Thymus (tissue), 11 donors: ENCODE results near the gene PRICKLE1. TPM values are rescaled to one million over a fixed set of nuclear protein-coding genes. Genes with fewer than 3 reads are reported as not detected.

ENCODE experiments used
- DNase-seq, 9 donors: peaks; one replicate each; pipeline ENCODE4 v3.0.0-alpha.2; 2013; ENCODE audit warnings: low spot score in 9 of 9, low read depth in 6 of 9, missing footprints in 1 of 9
- H3K27ac ChIP-seq, 2 donors: one replicate each; pipeline ENCODE4 v1.5.1; 2013; ENCODE audit warnings: control low read depth in 1 of 2, low read depth in 1 of 2, low read length in 1 of 2, mild to moderate bottlenecking in 1 of 2, moderate library complexity in 1 of 2
- H3K27me3 ChIP-seq, 2 donors: one replicate each; pipeline ENCODE4 v1.5.1; 2013; ENCODE audit warnings: low read length in 1 of 2; ENCODE audit not compliant: control insufficient read depth in 2 of 2, insufficient read depth in 1 of 2
- H3K36me3 ChIP-seq, 2 donors: one replicate each; pipeline ENCODE4 v1.5.1; 2013; ENCODE audit warnings: low read length in 1 of 2, mild to moderate bottlenecking in 1 of 2, moderate library complexity in 1 of 2; ENCODE audit not compliant: control insufficient read depth in 2 of 2, insufficient read depth in 2 of 2
- H3K4me1 ChIP-seq, 2 donors: one replicate each; pipeline ENCODE4 v1.5.1; 2013; ENCODE audit warnings: low read length in 2 of 2; ENCODE audit not compliant: control insufficient read depth in 2 of 2, insufficient read depth in 2 of 2
- H3K4me3 ChIP-seq, 2 donors: one replicate each; pipeline ENCODE4 v1.5.1; 2013; ENCODE audit warnings: low read length in 2 of 2, control low read depth in 1 of 2, mild to moderate bottlenecking in 1 of 2
- H3K9me3 ChIP-seq, 2 donors: one replicate each; pipeline ENCODE4 v1.5.1; 2013; ENCODE audit warnings: low read length in 1 of 2, mild to moderate bottlenecking in 1 of 2; ENCODE audit not compliant: control insufficient read depth in 2 of 2, insufficient read depth in 1 of 2
- WGBS: extraction: QIAGEN DNeasy Blood & Tissue Kit; methylation state at CpG from one replicate; pipeline ENCODE4 v1.1.7; 2013; 5-methylcytosine and 5-hydroxymethylcytosine counted together
- polyA plus RNA-seq: library from polyadenylated mRNA; stranded (reverse); fragments of 200-250 nt; gene quantifications from one replicate; pipeline ENCODE4 v1.2.3, GENCODE V29; 2013
- total RNA-seq: library from RNA; stranded (reverse); fragments of 120-200 nt; gene quantifications from one replicate; pipeline ENCODE4 v1.2.4, GENCODE V29; 2013
- donor health status: healthy.

PRICKLE1 gene
- total and polyA plus RNA-seq, 2 donors = 1.3 to 1.4 TPM

DNA sequence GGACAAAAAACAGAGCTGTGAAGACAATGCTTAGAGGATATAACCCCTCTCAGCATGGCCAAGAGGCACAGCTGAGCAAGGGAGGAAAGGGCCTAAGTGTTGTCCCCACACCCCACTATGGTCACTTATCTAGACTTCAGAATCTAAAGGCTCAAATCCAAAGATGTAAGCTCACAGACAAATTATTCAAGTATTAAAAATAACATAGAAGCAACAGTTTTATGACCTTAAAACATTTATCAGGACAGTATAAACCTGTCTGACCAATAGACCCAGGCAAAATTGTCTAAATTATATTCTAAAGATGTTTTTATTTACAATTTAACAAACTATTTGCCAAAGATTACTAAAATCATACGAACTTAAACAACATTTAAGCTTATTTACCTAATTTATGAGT, 28.1 kb upstream of the PRICKLE1 start:
- Histone ChIP-seq H3K4me1 (no peaks in the 10 kb centered on the region), H3K4me3 (no peak overlapping the region), H3K9me3 (no peaks in the 10 kb centered on the region), H3K27ac (no peak overlapping the region), H3K27me3 (no peaks in the 10 kb centered on the region), H3K36me3 (no peaks in the 10 kb centered on the region)
- WGBS = 33% methylated on average over 1 of the region's 1 CpG
- DNase-seq = no peak

DNA sequence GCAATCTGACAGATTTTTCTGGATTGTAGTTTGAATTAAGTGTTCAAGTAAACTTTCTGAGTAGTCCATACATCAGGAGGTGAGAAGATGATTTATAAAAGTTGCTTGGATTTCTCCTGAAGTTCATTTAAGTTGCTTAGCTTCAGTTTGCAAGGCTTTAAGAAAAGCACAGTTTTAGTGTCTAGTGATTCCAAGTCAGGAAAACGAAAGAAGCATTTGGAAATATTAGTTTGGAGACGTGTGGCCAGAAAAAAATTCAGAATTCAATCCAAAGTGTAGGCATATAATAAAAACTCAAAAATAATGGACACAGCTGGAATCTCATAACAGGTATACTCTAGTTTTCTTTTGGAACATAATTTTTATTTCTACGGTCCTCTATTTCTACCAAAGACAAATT, 25.5 kb upstream of the PRICKLE1 start:
- WGBS = 92% methylated on average over 3 of the region's 3 CpGs
- H3K4me1 ChIP-seq = no peaks in the 10 kb centered on the region
- no peaks in the 10 kb centered on the region for H3K27me3 ChIP-seq
- no peaks in the 10 kb centered on the region for H3K9me3 ChIP-seq
- no peak overlapping the region for H3K27ac ChIP-seq
- no peak overlapping the region for H3K4me3 ChIP-seq
- no peaks in the 10 kb centered on the region for H3K36me3 ChIP-seq
- DNase-seq = no peak

DNA sequence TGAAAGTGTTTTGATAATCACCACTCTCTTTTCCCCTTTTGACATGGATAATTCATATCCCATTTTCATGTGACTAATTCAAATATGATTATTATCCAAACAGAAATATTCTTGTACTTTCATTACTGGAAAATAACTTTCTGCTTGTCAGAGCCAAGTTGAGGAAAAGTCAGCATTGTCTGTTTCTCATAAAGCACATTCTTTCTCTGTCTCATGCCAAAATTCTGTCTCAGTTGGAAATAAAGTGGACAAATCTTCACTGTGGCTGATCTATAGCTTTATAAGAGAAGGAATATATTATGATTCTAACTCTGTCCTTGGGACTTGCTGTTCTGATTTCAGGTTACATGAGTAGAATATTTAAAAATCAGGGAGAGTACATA, 22.7 kb upstream of the PRICKLE1 start:
- no peak for DNase-seq
- no peak overlapping the region for H3K4me3 ChIP-seq
- no peaks in the 10 kb centered on the region for H3K36me3 ChIP-seq
- H3K9me3 ChIP-seq = no peaks in the 10 kb centered on the region
- H3K27ac ChIP-seq = no peak overlapping the region
- H3K4me1 ChIP-seq = no peaks in the 10 kb centered on the region
- no peaks in the 10 kb centered on the region for H3K27me3 ChIP-seq

DNA sequence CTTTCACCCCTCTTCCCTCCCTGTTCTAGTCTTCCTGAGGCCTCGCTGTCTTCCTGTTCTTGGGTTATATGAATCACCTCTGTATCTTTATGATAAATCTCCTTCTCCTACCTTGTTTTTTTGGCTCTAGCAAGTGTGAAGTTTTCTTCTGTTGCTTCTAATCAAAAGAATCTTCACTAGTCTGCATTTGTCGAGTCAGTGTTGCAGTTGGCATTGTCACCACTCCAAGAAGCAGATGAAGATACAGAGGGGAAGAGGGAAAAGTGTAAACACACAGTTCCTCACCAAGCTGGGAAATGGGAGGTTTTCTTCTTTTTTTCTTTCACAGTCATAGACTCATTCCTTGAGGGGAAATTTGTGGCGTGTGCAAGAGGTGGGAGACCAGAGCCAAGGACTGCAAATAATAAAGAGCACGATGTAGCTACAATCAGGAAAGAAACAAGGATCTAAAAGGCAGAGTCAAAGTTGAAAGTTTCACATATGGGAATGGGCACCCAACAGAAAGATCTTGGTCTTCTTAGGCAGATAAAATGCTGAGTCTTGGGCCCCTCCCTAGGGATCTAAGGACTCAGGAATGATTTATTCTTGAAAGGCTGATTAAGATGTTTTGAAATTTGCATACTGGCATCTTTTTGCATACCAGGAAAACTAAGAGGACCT, 22.2 kb upstream of the PRICKLE1 start:
- no peaks in the 10 kb centered on the region for H3K36me3 ChIP-seq
- no peak overlapping the region for H3K27ac ChIP-seq
- 91% methylated on average over 4 of the region's 4 CpGs for WGBS
- H3K27me3 ChIP-seq = no peaks in the 10 kb centered on the region
- no peak overlapping the region for H3K4me3 ChIP-seq
- no peaks in the 10 kb centered on the region for H3K9me3 ChIP-seq
- H3K4me1 ChIP-seq = no peaks in the 10 kb centered on the region
- no peak for DNase-seq

DNA sequence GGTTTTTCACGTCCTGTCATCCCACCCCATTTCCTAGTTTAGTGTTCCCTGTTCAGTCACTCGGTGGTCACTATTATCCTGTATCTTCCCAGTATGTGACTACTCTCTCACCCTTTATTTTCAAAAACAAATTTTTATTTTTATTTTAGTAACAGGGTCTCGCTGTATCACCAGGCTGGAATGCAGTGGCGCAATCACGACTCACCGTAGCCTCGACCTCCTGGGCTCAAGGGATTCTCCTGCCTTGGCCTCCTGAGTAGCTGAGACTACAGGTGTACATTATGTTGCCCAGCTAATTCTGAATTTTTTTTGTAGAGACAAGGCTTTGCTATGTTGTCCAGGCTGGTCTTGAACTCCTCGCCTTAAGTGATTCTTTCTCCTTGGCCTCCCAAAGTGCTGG, 20.1 kb upstream of the PRICKLE1 start:
- Histone ChIP-seq H3K27me3 (no peaks in the 10 kb centered on the region), H3K36me3 (no peaks in the 10 kb centered on the region), H3K9me3 (no peaks in the 10 kb centered on the region), H3K4me1 (no peaks in the 10 kb centered on the region), H3K27ac (no peak overlapping the region), H3K4me3 (no peak overlapping the region)
- no peak for DNase-seq
- 95% methylated on average over 8 of the region's 8 CpGs for WGBS

DNA sequence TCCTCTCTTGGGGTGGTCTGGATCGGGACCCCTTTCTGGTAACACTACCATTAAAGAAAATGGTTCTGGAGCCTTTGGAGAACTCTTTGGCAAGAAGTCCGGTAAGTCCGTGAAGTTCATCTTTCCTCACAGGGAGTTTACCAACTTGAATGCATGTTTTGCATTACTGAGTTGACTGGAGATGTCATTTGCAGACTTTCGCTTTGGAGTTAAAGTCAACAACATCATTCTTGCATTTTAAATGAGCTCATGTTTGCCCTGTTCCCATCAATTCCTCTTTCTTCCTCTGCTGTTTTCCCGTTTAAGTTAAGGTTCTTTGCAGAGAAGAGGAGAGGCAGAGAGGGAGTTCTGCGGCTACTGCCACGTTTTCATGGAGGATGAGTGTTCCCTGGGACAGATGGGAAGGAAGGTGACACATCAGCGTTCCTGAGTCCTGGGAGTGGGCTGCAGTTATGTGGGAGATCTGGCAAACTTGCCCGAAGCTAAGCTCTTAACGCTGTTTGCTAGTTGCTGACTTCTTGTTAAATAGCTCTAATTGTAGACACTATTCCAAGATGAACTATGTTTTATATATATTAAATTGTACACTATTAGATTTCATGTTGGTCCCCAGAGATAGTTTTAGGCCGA, 18.8 kb upstream of the PRICKLE1 start:
- Histone ChIP-seq H3K27me3 (no peaks in the 10 kb centered on the region), H3K27ac (no peak overlapping the region), H3K9me3 (no peaks in the 10 kb centered on the region), H3K36me3 (no peaks in the 10 kb centered on the region), H3K4me3 (no peak overlapping the region), H3K4me1 (no peaks in the 10 kb centered on the region)
- DNase-seq = no peak
- 86% methylated on average over 11 of the region's 11 CpGs for WGBS

DNA sequence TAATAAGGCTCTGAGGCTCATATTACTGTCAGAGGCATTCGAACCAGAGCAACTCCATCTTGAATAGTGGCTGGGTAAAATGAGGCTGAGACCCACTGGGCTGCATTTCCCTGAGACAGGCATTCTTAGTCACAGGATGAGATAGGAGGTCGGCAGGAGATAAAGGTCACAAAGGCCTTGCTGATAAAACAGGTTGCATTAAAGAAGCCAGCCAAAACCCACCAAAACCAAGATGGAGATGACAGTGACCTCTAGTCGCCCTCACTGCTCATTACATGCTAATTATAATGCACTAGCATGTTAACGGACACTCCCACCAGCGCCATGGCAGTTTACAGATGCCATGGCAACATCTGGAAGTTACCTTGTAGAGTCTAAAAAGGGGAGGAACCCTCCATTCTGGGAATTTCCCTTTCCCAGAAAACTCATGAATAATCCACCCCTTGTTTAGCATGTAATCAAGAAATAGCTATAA, 18.1 kb upstream of the PRICKLE1 start:
- WGBS = 91% methylated on average over 5 of the region's 5 CpGs
- Histone ChIP-seq H3K36me3 (no peaks in the 10 kb centered on the region), H3K27me3 (no peaks in the 10 kb centered on the region), H3K9me3 (no peaks in the 10 kb centered on the region), H3K4me3 (no peak overlapping the region), H3K4me1 (no peaks in the 10 kb centered on the region), H3K27ac (no peak overlapping the region)
- DNase-seq = no peak

DNA sequence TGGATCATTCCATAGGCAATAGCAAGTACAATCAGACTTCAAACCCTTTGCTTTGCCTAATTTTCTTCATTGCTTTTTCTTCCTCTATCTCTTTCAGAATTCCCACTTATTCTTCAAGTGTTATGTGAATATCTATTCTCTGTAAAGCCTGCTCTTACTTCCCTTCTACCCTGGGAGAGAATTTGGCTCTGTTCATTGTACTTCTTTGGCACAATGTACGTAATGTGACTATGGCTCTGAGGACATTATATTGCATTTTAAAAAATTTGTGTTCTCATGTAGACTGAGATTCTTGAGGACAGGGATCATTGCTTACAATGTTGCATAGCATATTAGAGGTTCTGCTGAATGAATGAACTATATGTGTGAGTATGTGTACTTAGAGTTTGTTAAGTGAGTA, 16.9 kb upstream of the PRICKLE1 start:
- Histone ChIP-seq H3K4me3 (no peak overlapping the region), H3K36me3 (no peaks in the 10 kb centered on the region), H3K4me1 (no peaks in the 10 kb centered on the region), H3K27ac (no peak overlapping the region), H3K27me3 (no peaks in the 10 kb centered on the region), H3K9me3 (no peaks in the 10 kb centered on the region)
- 99% methylated on average over 1 of the region's 1 CpG for WGBS
- no peak for DNase-seq

DNA sequence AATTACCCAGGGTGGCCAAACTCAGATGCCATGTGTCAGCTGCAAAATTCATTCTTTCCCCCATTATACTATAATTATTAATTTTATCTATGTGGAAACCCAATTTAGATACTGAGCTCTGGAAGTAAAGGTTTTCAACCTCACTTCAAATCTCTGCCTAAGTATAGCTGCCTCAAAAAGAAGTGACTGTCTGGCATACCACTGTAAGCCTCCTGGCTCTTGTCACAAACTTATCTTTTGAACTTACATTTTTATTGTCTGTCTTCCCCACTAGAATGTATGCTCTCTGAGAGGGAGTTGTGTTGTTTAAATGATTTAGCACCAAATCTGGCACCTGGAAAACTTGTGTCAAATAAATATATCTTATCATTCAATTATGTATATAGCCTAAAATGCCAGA, 16.1 kb upstream of the PRICKLE1 start:
- no peak overlapping the region for H3K27ac ChIP-seq
- no peaks in the 10 kb centered on the region for H3K36me3 ChIP-seq
- H3K4me1 ChIP-seq = no peaks in the 10 kb centered on the region
- no peaks in the 10 kb centered on the region for H3K27me3 ChIP-seq
- H3K9me3 ChIP-seq = no peaks in the 10 kb centered on the region
- no peak for DNase-seq
- no peak overlapping the region for H3K4me3 ChIP-seq
